KMS-11 (cell line): ENCODE results near the gene RAB11FIP4.

Experiments used
- H2AFZ ChIP-seq: fragments of 200-600 bp; sonication (generic); 2 replicates; pipeline ENCODE4 v1.6.1; 2016; ENCODE audit warnings: antibody characterized with exemption, mixed run types, low read depth
- H3K27ac ChIP-seq: fragments of 200-600 bp; sonication (generic); 2 replicates; pipeline ENCODE4 v1.6.1; 2016; ENCODE audit warnings: mild to moderate bottlenecking, mixed run types
- H3K27me3 ChIP-seq: fragments of 200-600 bp; sonication (generic); 2 replicates; pipeline ENCODE4 v1.6.1; 2017; ENCODE audit warnings: mild to moderate bottlenecking, low read depth, mixed run types, moderate library complexity; ENCODE audit not compliant: insufficient read depth
- H3K36me3 ChIP-seq: fragments of 200-600 bp; sonication (generic); 2 replicates; pipeline ENCODE4 v1.6.1; 2017; ENCODE audit warnings: mild to moderate bottlenecking, mixed run types; ENCODE audit not compliant: insufficient read depth
- H3K4me1 ChIP-seq: fragments of 200-600 bp; sonication (generic); 2 replicates; pipeline ENCODE4 v1.6.1; 2016; ENCODE audit warnings: mild to moderate bottlenecking, low read depth, mixed run types; ENCODE audit not compliant: poor library complexity, severe bottlenecking
- H3K4me2 ChIP-seq: fragments of 200-600 bp; sonication (generic); 2 replicates; pipeline ENCODE4 v1.7.0; 2016; ENCODE audit warnings: mild to moderate bottlenecking, mixed run types
- H3K4me3 ChIP-seq: fragments of 200-600 bp; sonication (generic); IDR thresholded peaks from 2 replicates; pipeline ENCODE4 v1.6.1; 2017; ENCODE audit warnings: low read depth, low read length, mixed read lengths; ENCODE audit not compliant: insufficient read depth
- H3K79me2 ChIP-seq: fragments of 200-600 bp; sonication (generic); 2 replicates; pipeline ENCODE4 v1.6.1; 2016; ENCODE audit warnings: low read depth, mixed run types; ENCODE audit not compliant: insufficient read depth
- H3K9ac ChIP-seq: fragments of 200-600 bp; sonication (generic); 2 replicates; pipeline ENCODE4 v1.6.1; 2016; ENCODE audit warnings: mild to moderate bottlenecking, mixed run types
- H4K20me1 ChIP-seq: fragments of 200-600 bp; sonication (generic); 2 replicates; pipeline ENCODE4 v1.6.1; 2016; ENCODE audit warnings: mild to moderate bottlenecking, mixed run types; ENCODE audit not compliant: insufficient read depth
- TF ChIP-seq, protein P1 (sequence below): fragments of 200-600 bp; sonication (generic); conservative IDR thresholded peaks from 2 replicates; pipeline ENCODE4 v1.6.1; 2017; ENCODE audit warnings: low read depth, mild to moderate bottlenecking, antibody characterized with exemption, low read length, moderate library complexity, mixed read lengths

The RAB11FIP4 gene

DNA sequence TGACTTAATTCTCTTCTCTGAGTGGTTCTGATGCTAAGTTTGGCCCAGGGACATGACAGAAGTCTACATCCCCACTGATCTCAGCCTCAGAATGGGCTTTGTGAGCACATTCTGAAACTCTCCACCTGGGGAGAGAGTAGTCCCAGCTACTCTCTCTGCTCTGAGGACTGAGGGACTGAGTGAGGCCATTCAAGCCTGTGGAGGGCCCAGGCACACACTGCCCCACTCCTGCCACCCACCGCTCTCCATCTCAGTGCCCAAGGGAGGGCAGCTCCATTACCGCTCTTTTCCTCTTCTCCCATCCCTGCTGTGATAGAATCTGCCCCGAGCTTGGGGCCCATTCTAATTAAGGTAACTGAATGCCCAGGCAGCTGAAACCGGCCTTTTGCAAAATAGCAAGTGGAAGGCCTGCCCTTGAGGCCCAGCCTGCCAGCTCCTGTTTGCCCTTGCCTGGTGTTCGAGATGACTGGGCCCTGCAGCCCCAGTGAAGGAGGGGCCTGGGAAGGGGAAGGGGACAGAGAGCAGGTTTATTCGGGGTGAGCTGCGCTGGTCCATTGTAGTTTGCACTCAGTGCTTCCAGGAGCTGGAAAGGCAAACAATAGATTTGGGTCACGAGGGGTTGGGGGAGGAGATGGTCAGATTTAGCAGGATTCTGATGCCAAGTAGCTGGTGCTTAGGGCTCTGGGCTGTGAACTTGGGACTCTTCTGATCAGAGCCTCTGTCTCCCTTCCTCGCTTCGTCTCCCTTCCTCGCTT, 76.2 kb downstream of the RAB11FIP4 start:
- Histone ChIP-seq H3K79me2 (no peaks in the 10 kb centered on the region), H3K27me3 (no peaks in the 10 kb centered on the region), H3K9ac (no peak overlapping the region), H3K36me3 (no peaks in the 10 kb centered on the region), H3K4me1 (no peaks in the 10 kb centered on the region), H2AFZ (no peak overlapping the region), H3K4me2 (no peak overlapping the region), H4K20me1 (no peaks in the 10 kb centered on the region), H3K4me3 (no peak overlapping the region), H3K27ac (no peak overlapping the region)
- TF ChIP-seq, protein P1, sequence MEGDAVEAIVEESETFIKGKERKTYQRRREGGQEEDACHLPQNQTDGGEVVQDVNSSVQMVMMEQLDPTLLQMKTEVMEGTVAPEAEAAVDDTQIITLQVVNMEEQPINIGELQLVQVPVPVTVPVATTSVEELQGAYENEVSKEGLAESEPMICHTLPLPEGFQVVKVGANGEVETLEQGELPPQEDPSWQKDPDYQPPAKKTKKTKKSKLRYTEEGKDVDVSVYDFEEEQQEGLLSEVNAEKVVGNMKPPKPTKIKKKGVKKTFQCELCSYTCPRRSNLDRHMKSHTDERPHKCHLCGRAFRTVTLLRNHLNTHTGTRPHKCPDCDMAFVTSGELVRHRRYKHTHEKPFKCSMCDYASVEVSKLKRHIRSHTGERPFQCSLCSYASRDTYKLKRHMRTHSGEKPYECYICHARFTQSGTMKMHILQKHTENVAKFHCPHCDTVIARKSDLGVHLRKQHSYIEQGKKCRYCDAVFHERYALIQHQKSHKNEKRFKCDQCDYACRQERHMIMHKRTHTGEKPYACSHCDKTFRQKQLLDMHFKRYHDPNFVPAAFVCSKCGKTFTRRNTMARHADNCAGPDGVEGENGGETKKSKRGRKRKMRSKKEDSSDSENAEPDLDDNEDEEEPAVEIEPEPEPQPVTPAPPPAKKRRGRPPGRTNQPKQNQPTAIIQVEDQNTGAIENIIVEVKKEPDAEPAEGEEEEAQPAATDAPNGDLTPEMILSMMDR = no peak

DNA sequence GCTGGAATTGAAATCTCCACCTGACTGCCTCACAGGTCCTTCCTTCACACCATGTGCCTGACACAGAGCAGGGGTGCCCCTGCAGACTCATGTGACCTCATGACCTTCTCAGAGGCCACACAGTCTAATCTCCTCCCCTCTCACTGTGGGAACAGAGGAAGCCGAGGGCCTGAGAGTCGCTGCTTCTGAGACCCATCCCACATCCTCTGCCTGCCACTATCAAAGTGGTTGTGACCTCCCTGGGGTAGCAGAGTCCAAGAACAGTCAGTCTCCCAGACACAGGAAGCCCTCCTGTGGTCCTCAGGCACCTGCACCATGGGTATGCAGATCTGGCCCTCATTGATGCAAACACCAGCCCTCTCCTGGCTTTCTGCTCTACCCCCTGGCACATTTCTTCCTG, 78.5 kb downstream of the RAB11FIP4 start:
- TF ChIP-seq, protein P1 = no peak
- Histone ChIP-seq H3K36me3 (no peaks in the 10 kb centered on the region), H3K27ac (no peak overlapping the region), H4K20me1 (no peaks in the 10 kb centered on the region), H3K27me3 (no peaks in the 10 kb centered on the region; the same call in 1 of the 2 replicates), H3K4me3 (no peak overlapping the region), H2AFZ (no peak overlapping the region), H3K4me1 (no peaks in the 10 kb centered on the region), H3K4me2 (no peak overlapping the region), H3K79me2 (no peaks in the 10 kb centered on the region), H3K9ac (no peak overlapping the region)

DNA sequence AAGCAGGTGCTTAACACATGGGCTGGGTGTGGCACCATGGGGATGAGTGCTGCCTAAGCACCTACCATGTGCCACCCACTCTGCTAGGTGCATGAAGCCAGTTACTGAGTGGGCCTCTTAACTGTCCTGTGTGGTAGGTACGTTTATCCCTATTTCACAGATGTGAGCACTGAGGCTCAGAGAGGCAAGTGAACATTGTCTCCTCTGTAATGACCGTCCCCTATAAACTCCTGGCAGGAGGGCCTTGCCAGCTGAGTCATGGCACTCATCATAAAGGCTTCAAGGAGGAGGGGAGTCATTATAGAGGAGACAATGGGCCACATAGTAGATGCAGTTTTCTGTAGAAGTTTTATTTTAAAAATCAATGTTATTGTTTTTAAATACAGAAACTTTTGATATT, 79.1 kb downstream of the RAB11FIP4 start:
- H3K4me1 ChIP-seq = no peaks in the 10 kb centered on the region
- H4K20me1 ChIP-seq = no peaks in the 10 kb centered on the region
- no peaks in the 10 kb centered on the region for H3K79me2 ChIP-seq
- H3K9ac ChIP-seq = no peak overlapping the region
- no peak overlapping the region for H3K4me2 ChIP-seq
- no peak overlapping the region for H3K4me3 ChIP-seq
- H3K27ac ChIP-seq = no peak overlapping the region
- TF ChIP-seq, protein P1 = no peak
- no peaks in the 10 kb centered on the region for H3K36me3 ChIP-seq
- no peaks in the 10 kb centered on the region; the same call in 1 of the 2 replicates for H3K27me3 ChIP-seq
- no peak overlapping the region for H2AFZ ChIP-seq

DNA sequence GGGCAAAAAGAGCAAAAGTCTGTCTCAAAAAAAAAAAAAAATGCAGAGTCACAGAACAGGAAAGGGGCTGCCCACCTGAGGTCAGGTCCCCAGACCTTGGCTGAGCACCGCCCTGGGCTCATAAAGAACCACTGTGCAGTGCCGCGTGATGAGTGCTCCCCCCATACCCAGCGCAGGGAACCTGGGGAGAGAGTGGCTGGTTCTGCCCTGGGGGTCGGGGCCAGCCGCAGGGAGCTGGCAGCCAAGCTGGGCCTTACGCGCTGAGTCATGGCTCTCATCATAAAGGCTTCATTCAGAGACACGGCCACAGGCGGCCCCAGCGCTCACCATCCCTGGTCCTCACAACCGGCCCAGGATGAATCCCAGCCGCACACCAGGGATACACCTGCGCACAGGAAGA, 80.7 kb downstream of the RAB11FIP4 start:
- Histone ChIP-seq H3K9ac (no peak overlapping the region), H3K4me1 (no peaks in the 10 kb centered on the region), H3K27me3 (no peaks in the 10 kb centered on the region; the same call in 1 of the 2 replicates), H3K27ac (no peak overlapping the region), H4K20me1 (no peaks in the 10 kb centered on the region), H3K4me3 (no peak overlapping the region), H2AFZ (no peak overlapping the region), H3K79me2 (no peaks in the 10 kb centered on the region), H3K4me2 (no peak overlapping the region), H3K36me3 (no peaks in the 10 kb centered on the region)
- TF ChIP-seq, protein P1 = no peak
